DOHH2 (cell line): ENCODE data around the gene TARS2.

ENCODE experiments used
- EZH2phosphoT487 ChIP-seq: fragments of 200-600 bp; sonication (generic); IDR thresholded peaks from 2 replicates; pipeline ENCODE4 v1.6.1; 2017; ENCODE audit warnings: borderline replicate concordance, mild to moderate bottlenecking, antibody characterized with exemption, low read length, moderate library complexity, mixed read lengths
- TF ChIP-seq, protein P1 (sequence below): fragments of 200-600 bp; sonication (generic); IDR thresholded peaks from one replicate; pipeline ENCODE4 v1.5.1; 2014; ENCODE audit warnings: antibody characterized with exemption, mild to moderate bottlenecking, low read depth, low read length; ENCODE audit not compliant: poor library complexity, severe bottlenecking

DNA sequence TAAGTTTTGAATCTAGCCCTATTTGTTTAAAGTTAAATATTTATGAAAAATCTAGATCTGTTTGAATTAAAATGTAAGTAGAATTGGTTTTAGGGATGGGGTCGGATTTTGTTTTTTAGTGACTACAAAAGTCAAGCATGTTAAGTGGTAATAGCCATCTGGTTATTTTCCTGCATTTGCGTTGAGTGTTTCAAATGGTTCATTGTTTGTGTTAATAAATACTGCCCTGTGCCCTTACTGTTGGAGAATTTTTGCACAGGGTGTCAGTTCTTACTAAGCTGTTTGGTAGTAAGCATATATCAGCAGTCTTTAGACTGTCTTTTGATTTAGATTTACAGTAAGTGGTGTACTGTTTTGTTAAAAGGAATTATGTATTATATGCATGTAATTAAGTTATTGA is 46.1 kb upstream of the TARS2 start:
- TF ChIP-seq, protein P1, sequence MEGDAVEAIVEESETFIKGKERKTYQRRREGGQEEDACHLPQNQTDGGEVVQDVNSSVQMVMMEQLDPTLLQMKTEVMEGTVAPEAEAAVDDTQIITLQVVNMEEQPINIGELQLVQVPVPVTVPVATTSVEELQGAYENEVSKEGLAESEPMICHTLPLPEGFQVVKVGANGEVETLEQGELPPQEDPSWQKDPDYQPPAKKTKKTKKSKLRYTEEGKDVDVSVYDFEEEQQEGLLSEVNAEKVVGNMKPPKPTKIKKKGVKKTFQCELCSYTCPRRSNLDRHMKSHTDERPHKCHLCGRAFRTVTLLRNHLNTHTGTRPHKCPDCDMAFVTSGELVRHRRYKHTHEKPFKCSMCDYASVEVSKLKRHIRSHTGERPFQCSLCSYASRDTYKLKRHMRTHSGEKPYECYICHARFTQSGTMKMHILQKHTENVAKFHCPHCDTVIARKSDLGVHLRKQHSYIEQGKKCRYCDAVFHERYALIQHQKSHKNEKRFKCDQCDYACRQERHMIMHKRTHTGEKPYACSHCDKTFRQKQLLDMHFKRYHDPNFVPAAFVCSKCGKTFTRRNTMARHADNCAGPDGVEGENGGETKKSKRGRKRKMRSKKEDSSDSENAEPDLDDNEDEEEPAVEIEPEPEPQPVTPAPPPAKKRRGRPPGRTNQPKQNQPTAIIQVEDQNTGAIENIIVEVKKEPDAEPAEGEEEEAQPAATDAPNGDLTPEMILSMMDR: no peak
- no peak for TF ChIP-seq EZH2phosphoT487
